GM13977 (cell line): Measurements from ENCODE around the gene TANGO6.
"Not testable (repeated sequence)": the region's sequence is repeated elsewhere in the genome, so short reads cannot be mapped to it uniquely, and the experiment has no call there.

Experiments
- DNase-seq: peaks from one replicate; pipeline ENCODE4 v3.0.0; 2012; ENCODE audit warnings: low spot score
- CTCF ChIP-seq: IDR thresholded peaks from 2 replicates; pipeline ENCODE4 v1.5.1; 2012; ENCODE audit warnings: mild to moderate bottlenecking, control low read depth; ENCODE audit not compliant: insufficient read depth; ENCODE audit errors: extremely low read depth, missing control alignments
- in situ Hi-C: fragments of 300-500 bp; cut with MboI; formaldehyde crosslinking; loops from one replicate; pipeline ENCODE4 v1.12.0; 2022; ENCODE audit warnings: low sequenced_read_pairs, low pct_unique_long_range_greater_than_20kb, mixed read lengths, inconsistent platforms; ENCODE audit not compliant: unreplicated experiment

The TANGO6 gene

GRCh38 chr16:69116906-69117305 is 273.6 kb downstream of the TANGO6 start:
- in situ Hi-C loops = loop anchor here (25.0 kb wide), 1 partner anchor 405 kb away; no protein-coding TSS in a partner anchor
- no peak for TF ChIP-seq CTCF
- DNase-seq = no peak

- TF ChIP-seq CTCF = no peak
- no peak for DNase-seq
- in situ Hi-C loops = loop anchor here (25.0 kb wide), 1 partner anchor 406 kb away; no protein-coding TSS in a partner anchor
Measured at GRCh38 chr16:69118468-69118867, 275.1 kb downstream of the TANGO6 start.

- TF ChIP-seq CTCF = no peak
- in situ Hi-C loops = loop anchor here (25.0 kb wide), 1 partner anchor 407 kb away; no protein-coding TSS in a partner anchor
- DNase-seq = no peak
Measured at GRCh38 chr16:69118994-69119393, 275.7 kb downstream of the TANGO6 start.

GRCh38 chr16:69119536-69119935 is 276.2 kb downstream of the TANGO6 start:
- no peak for DNase-seq
- TF ChIP-seq CTCF = no peak
- in situ Hi-C loops = loop anchor here (25.0 kb wide), 1 partner anchor 407 kb away; no protein-coding TSS in a partner anchor

- no peak for DNase-seq
- no peak for TF ChIP-seq CTCF
- in situ Hi-C loops = loop anchor here (10.0 to 25.0 kb wide), 2 partner anchors 225 to 408 kb away; no protein-coding TSS in a partner anchor
Measured at GRCh38 chr16:69120096-69120664, 276.8 kb downstream of the TANGO6 start.

GRCh38 chr16:69123910-69124309 is 280.6 kb downstream of the TANGO6 start:
- peak; percentile 65 for TF ChIP-seq CTCF
- in situ Hi-C loops = loop anchor here (10.0 to 25.0 kb wide), 2 partner anchors 229 to 412 kb away; no protein-coding TSS in a partner anchor
- DNase-seq = peak; percentile 75

- in situ Hi-C loops = loop anchor here (10.0 to 25.0 kb wide), 2 partner anchors 230 to 412 kb away; no protein-coding TSS in a partner anchor
- not testable (repeated sequence) for DNase-seq
Measured at GRCh38 chr16:69124406-69124805, 281.1 kb downstream of the TANGO6 start.

GRCh38 chr16:69124961-69125360 is 281.6 kb downstream of the TANGO6 start:
- DNase-seq = not testable (repeated sequence)
- in situ Hi-C loops = loop anchor here (10.0 to 25.0 kb wide), 3 partner anchors 230 to 588 kb away; partner anchors contain the start of gene ZFP90
